HG03342 (cell line): ENCODE measurements around the gene FAM229A.
A peak's percentile ranks its signal among the peaks of the same experiment; 100 is the strongest.
"Not testable (repeated sequence)": the region's sequence is repeated elsewhere in the genome, so short reads cannot be mapped to it uniquely, and the experiment has no call there.

Experiments
- ATAC-seq: cut with Tn5 transposase; IDR thresholded peaks from one replicate; pipeline ENCODE4 v1.9.1; 2021; ENCODE audit warnings: mild to moderate bottlenecking, moderate library complexity; ENCODE audit not compliant: unreplicated experiment

FAM229A gene, protein sequence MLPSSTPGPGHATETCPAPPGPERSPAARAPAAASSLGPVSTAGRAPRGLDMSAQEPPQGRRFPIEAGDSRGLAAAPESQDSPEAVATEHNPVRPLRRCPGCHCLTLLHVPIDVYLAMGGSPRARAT

DNA sequence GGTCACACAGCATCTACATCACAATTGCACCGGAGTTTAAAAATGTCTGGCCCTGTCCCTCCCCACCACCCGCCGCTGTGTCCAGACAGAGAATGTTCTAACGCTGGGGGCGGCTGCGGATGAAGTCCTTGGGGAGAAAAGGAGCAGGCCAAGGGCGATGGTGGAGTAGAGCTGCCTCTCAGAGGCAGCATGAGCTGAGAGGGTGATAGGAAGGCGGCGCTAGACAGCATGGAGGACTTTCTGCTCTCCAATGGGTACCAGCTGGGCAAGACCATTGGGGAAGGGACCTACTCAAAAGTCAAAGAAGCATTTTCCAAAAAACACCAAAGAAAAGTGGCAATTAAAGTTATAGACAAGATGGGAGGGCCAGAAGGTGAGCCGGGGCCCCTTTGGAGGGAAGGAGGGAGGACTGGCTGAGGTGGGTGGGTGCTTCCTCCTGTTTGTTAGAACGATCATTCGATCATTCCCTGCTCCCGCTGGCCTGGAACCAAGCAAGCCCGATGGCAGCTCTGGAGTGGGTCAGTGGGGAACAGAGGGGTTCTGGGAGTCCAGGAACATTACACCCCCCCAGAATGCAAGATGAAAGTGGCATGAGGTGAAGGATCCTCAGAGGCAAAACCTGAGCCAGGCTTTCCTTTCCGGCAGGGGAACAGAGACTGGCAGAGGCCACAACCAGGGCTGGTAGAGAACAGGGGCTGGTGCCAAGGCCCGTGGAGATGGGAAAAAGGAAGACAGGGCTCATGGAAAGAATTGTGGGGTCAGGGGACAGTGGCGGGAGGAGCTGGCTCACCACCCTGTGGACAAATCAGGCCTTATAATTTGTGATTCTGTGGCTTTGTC is at the start of gene FAM229A, which contains the start of gene TSSK3:
Gene FAM229A, minus strand, starts transcription at position 12 of the 840 bp plus-strand sequence. CDS start 394 bp downstream, outside the sequence.
Gene TSSK3, plus strand, starts transcription at position 66 of the 840 bp plus-strand sequence. Its CDS starts 163 bp downstream, at position 229.
- no peak for ATAC-seq

DNA sequence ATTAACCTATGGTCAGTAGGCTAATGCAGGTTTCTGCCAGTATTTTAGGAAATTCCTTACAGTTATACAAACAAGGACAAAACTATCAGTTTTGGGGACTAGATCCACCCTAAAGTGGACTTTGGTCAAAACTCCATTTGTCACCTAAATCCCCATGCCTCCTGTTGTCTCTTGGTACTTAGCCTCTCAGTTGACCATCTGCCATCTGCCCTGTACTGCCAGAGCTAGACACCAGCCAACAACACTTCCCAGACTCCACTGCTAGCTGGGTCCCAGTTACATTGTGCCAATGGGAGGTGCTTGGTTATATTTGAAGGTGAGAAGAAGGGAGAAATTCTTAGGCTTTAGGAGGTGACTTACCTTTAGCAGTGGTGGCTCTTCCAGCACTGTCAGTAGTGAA is 49.0 kb upstream of the FAM229A start:
- ATAC-seq = no peak

DNA sequence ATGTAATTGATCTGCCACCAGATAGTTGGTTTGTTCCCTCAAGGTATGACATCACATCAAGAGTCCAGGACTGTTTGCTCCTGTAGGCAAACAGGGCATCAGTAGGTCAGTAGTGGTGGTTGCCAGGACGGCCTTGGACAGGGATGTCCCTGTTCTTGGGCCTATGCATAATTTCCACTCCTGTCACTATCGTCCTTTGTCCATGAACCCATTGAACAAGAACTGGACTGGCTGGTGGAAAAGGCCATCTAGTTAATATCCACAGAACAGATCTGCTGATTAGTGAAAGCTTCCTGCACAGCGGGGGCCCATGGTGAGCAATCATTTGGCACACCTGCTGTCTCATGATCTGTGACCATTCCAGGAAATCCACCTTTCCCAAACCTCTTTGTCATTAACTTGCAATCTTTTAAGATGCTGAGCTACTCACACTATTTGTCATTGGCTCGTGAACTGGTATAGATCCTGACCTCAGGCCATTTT is 44.4 kb upstream of the FAM229A start:
- no peak for ATAC-seq

DNA sequence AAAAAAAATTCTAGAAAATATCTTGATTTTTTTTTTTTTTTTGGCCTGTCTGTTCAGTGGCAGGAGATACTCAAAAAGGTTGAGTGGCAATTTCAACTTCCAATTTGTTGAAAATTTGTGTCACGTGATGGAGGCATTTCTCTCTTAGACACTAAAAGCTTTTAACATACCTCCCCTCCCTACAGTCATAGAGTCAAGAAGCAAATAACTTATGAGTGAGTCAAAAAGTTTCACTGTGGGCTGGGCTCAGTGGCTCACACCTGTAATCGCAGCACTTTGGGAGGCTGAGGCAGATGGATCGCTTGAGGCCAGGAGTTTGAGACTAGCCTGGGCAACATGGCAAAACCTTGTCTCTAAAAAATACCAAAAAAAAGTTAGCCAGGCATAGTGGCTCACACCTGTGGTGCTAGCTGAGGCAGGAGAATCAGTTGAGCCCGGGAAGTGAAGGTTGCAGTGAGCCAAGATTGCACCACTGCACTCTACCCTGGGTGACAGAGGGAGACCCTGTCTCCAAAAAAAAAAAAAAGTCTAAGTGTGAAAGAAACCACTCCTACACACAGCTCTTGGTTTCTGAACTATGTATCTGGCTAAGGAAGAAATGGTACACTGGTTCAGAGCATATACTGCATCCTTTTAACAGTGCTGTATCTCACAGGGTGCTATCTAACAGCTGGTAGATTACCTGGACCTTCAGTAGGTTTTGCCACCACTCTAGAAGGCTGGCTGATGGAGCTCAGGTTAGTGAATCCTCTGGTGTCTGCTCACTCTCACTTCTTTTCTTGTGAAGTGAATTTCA is 43.6 kb upstream of the FAM229A start:
- no peak for ATAC-seq

DNA sequence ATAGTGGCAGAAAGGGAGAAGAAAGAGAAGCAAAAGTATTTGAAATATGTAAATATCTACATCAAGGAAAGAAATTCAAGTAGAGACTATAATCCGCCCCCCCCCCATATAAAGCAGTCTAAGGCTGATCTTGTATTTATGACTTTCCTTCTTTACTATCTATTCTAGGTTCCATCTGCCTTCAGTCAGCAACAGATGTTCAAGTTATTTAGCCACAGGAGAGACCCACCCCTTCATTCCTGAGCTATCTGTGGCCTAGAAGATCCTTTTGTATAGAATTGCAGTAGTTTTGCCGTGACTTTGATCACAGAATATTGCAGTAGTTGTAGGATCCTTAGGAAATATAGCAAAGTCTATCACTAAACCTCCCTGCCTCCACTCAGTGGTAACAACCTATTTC is 42.7 kb upstream of the FAM229A start:
- no peak for ATAC-seq

DNA sequence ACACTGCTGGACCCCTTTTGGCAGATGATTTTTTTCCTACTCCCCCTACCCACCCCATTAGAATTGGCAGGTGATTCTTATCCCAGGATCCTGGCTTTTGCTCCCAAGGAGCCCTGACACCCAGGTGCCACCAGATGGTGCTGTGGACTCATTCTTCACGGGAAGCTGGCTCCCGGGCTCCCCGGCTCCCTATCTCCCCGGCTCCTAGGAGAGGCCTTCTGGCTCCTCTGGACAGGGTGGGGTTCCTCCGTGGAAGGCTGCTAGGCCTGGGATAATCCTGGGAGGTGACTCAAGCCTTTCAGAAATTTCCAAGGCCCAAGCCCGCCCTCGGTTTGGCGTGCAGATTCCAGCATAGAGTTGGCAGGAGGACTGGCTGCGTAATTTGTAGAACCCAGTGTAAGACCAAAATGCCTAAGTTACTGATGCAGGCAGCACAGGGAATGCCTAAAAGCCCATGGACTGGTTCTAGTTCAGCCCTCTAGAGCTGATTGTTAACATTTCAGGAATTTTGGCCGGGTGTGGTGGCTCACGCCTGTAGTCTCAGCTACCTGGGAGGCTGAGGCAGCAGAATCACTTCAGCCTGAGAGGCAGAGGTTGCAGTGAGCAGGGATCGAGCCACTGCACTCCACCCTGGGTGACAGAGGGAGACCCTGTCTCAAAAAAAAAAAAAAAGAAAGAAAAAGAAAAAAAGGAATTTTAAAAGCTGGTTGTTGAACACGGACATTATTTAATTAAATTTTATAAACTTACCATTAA is 38.8 kb upstream of the FAM229A start:
- no peak for ATAC-seq

DNA sequence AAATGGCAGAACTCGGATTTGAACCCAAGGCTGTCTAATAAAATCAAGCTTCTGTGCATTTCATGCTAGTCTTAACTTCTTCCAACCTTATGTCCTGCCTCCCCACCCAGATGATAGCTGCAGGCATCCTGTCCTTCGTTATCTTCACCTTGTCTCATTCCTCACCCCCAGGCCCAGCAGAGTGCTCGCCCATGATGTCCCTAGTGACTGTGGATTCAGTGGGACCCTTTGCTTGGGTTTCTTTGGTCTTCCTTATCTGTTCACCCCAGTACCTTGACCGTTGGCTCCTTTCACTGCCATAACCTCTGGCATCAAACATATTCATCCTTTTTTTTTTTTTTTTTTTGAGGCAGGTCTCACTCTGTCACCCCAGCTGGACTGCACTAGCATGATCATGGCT is 37.6 kb upstream of the FAM229A start:
- no peak for ATAC-seq

DNA sequence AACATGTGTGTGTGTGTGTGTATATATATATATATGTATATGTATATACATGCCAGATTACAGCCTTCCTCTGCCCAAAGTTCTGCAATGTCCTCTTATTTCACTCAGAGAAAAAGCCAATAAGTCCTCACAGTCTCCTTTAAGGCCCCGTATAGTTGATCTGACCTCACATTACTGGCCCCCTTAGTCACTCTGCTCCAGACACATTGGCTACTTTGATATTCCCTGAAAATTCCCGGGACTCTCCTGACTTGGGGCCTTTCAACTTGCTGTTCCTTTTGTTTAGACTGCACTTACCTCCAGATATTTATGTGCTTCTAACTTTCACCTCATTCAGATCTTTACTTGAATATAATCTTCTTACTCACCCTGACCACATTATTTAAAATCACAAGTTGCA is 36.1 kb upstream of the FAM229A start:
- no peak for ATAC-seq

DNA sequence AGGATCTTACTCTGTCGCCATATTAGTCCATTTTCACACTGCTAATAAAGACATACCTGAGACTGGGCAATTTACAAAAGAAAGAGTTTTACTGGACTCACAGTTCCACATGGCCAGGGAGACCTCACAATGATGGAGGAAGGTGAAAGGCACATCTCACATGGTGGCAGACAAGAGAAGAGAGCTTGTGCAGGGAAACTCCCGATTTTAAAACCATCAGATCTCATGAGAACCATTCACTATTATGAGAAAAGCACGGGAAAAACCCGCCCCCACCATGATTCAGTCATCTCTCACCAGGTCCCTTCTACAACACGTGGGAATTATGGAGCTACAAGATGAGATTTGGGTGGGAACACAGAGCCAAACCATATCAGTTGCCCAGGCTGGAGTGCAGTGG is 34.2 kb upstream of the FAM229A start:
- ATAC-seq = not testable (repeated sequence)

DNA sequence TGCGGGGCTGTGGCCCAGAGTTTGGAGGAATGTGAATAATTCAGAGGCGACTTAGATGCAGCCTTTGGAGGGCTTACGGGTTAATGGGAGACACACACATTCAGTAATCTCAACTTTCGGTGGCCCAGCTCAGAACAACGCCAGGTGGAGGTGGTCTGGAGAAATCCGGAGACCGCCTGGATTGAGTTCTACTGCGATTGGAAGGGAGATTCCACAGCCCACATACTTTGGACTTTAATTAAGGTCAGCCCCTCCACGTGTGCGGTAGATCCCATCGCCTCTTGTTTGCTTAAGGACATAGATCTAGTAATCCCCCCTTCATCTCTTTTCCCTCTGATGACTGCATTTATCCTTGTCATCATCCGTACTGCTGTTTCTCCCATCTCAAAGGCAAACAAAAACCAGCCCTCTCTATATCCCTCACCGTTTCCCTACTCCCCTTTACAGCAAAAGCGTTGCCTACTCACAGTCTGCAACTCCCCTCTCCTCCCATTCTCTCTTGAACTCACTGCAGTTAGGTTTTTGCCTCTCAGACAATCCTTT is 32.7 kb upstream of the FAM229A start:
- peak; percentile 7 for ATAC-seq

DNA sequence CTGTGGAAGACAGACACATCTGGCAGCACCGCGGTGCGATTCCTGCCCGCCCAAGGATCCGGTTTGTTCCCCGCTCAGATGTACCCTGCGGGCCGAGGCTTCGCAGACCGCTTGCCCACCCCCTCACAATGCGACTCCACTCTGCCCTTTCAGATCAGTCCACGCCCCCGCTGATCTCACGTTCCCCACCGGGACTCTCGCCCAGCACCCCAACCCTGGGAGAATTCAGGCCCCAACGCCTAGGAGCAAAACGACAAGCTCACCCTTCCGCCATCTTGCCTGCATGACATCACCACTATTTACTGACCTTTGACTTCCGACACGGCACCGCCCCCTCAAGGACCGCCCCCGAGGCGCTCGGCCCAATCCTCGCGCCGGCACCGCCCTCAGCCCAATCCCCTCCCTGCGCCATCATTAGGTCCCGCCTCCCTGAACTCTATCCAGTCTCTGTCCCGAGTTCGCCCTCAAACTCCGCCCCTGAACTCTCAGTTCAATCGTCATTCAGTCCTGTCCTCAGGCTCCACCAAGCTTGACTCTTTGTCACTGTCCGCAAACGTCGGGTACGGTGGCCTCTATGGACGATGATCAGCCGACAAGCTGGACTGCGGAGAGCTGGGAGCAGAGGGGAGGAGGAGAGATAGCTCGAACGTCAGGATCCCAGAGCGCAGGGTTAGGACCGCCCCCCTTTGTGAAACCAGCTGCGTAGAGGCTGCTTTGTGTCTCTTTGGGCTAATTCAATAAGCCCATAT is 32.0 kb upstream of the FAM229A start, which contains the start of gene BSDC1:
Gene BSDC1, minus strand, starts transcription at position 301 of the 749 bp plus-strand sequence. Its CDS starts 27 bp downstream, at position 274.
- ATAC-seq = peak; percentile 97

DNA sequence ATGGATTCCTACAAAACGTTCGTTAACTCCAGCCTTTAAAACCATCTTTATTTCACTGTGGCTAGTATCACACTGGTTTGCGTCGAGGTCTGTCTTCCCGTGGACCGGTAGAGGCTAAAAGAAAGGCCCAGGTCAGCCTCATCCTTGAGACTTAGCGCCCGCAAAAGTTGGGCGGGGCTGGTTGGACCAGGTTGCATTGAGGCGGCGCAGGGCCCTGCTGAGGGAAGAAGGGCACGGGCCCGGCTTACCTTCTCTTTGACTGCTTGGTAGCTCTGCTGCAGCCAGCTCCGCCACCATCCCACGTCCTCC is 31.5 kb upstream of the FAM229A start:
- peak; percentile 8 for ATAC-seq

DNA sequence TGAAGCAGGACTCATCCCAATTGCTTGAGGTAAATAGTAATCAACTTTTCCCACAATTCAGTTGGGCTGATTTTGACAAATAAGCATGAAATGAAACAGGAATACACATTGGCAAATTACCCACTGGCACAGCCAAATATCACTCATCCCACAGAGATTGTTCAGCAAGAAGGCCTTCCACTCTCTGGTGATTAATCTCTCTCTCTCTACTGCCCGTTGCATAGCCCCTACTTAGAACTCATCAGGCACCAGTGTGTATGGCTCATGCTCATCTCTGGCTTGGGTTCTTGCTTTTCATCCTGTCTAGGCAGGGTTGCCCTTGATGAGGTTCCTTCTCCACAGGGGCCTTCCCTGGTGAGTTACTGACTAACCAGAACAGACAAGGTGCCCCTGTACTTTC is 30.9 kb upstream of the FAM229A start:
- no peak for ATAC-seq

DNA sequence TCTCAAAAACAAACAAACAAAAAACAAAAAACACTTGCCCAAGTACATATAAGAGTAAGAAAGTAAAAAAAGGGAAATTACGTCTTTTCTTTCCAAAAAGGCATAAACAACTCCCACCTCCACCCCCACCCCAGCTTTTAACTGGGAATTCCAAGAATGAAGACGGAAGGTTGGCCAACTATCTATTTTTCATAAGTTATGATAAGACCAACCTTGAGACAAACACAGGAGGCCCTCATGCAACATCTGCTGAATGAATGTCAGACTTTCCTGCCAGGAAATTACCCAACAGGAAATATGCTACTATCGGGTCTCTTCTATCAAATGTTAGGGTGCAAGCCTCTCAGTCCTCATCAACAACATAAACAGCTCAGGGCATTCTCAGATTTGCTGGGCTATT is 30.0 kb upstream of the FAM229A start:
- ATAC-seq = no peak

DNA sequence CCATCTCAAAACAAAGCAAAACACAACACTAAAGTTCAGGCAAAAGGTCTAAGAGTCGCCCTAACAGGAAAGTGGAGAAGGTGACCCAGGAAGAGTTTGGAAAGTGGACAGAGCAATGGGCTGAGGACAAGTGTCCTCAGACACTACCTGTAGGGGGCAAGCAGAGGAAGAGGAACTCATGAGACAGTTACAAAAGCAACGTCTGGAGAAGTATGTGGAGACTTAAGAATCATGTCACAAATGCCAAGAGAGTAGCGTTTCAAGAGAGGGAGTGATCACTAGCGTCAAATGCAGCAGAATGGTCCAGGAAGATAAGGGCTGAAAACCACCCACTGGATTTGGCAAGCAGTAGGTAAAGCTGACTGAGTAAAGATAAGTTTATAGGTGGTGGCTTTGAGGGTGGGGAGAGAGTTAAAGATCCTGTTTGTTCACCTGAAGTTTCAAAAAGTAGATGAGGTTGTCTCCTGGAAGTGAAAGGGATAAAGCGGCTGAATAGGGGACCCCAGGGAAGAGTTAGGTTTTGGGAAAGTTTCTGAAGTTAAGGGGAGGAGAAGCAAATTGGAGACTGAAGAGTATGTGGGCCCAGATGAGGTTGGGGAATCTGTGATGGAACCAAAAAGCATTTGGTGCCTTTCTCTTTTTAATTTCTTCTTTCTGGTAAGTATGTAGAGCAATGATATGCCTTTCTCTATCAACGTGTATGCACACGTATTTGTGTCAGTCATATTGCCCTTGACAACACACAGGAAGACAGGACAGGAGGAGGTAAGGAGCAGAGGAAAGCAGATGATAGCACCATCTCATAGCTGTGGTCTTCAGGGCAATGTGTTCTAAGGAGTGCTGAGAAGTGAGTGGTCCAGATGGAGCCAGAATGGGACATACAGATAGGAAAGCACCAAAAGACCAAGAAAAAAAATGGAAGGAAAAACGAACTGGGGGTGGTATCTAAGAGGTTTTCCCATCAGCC is 28.9 kb upstream of the FAM229A start:
- ATAC-seq = no peak

DNA sequence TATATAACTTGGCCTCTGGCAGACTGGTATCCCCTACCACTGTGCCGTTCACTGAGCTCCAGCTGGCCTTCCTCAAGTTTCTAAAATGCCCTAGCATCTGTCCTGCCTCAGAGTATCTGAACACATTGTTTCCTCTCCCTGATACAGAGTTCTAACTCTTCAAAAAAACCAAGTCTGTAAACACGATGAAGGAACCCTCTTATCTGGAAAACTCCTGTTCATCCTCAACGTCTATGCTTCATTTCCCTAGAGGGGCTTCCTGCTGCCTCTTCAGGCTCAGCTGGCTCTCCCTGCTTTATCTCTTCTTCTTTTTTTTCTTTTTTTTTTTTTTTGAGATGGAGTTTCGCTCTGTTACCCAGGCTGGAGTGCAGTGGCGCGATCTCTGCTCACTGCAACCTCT is 26.4 kb upstream of the FAM229A start:
- no peak for ATAC-seq

DNA sequence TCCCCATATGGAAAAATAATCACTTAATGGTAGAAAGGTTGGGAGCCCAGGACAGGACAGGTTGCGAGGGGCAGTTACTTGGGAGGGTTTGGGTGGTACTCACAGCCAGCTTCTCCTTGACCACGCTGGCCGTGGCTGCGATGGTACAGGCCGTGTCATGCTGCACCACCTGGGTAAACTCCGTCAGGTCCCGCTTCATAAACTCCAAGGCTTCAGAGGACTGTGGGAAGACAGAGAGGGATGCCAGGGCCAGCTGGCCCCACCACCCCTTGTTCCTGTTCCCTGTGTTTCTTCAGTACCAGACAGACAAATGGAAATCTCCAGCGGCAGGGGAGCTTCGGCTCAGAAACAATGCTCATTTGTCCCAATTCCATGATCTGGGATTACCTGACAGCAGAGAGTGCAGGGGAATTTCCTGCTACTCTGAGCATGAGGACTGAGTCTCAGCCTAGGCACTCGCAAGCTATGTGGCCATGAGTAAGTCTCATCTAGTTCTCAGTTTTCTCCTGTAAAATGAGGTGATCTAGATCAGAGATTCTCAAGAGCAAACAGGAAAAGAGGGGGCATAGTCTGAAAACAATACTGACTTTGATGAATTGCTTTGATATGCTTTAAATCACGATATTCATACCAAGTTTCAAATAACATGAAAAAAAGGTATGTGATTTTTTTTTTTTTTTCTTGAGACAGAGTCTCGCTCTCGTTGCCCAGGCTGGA is 24.5 kb upstream of the FAM229A start:
- ATAC-seq = no peak

DNA sequence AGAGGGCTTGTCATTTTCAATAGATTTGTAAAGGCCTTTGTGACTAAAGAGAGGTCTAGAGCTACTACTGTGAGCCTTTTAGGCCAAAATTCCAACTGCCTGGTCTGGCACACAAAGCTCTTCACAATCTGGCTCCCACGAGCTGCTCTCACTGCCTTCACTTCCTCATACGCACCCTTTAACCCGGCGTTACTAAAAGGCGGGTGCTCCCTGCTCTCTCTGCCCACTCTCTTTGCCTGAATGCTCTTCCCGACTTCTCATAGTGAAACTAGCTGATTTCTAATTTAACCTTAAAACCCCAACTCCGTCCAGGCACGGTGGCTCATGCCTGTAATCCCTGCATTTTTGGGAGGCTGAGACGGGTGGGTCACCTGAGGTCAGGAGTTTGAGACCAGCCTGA is 17.8 kb upstream of the FAM229A start:
- ATAC-seq = no peak
